RWPE1 (cell line): ENCODE data around the gene LINC01488.

ENCODE experiments used
- CTCF ChIA-PET: fragments of 350-600 bp; sonication (Branson Sonifier 250); formaldehyde crosslinking; extraction: SDS; loops from one replicate; lab custom pipeline; 2021; lab: Yijun Ruan, JAX
- POLR2A ChIA-PET: fragments of 400-600 bp; formaldehyde crosslinking; extraction: SDS; loops from one replicate; lab custom pipeline; 2020; ENCODE audit warnings: antibody characterized with exemption; ENCODE audit not compliant: low non-redundant PET; lab: Yijun Ruan, JAX
- DNase-seq: peaks from one replicate; pipeline ENCODE4 v3.0.0; 2012; ENCODE audit warnings: low spot score
- H3K27ac ChIP-seq: fragments of 450-650 bp; 2 replicates; pipeline ENCODE4 v1.5.1; 2017
- TF ChIP-seq, protein P1 (sequence below): fragments of 450-650 bp; conservative IDR thresholded peaks from 2 replicates; pipeline ENCODE4 v1.5.1; 2017; ENCODE audit warnings: low read depth, mild to moderate bottlenecking

Gene LINC01488

DNA sequence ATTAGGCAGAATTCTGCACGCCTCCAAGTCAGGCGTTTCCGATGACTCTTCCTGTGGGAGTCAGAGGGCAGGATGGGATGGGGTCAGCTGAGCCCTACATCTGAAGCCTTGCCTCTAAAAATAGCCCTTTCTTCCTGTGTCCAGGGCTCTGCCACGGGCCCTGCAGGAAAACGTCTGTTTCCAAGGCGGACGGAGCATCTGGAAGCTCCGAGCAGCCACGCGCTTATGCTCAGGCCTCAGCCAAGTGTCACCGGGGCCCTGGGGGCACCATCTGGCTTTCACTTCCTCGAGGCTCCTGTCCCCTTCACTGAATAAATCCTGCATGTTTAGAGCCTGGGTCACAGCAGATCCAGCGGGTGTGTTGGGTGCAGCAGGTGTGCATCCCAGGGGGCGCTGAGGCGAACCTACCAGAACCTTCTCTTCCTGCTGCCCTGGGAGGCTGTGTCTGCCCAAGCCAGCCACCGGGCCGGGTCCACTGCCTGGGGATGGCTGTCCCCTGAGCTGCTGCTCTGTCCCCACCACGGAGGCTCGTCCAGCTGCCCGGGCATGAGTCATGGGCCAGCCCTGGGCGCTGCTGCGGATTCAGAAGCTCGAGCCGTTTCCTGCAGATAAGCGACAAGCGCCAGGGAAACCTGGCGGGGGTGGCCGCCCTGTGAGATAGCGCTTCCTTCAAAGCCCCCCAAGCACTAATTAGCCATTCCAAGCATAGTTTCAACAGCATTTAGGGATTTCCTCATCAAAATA, 32.0 kb upstream of the LINC01488 start:
- TF ChIP-seq, protein P1, sequence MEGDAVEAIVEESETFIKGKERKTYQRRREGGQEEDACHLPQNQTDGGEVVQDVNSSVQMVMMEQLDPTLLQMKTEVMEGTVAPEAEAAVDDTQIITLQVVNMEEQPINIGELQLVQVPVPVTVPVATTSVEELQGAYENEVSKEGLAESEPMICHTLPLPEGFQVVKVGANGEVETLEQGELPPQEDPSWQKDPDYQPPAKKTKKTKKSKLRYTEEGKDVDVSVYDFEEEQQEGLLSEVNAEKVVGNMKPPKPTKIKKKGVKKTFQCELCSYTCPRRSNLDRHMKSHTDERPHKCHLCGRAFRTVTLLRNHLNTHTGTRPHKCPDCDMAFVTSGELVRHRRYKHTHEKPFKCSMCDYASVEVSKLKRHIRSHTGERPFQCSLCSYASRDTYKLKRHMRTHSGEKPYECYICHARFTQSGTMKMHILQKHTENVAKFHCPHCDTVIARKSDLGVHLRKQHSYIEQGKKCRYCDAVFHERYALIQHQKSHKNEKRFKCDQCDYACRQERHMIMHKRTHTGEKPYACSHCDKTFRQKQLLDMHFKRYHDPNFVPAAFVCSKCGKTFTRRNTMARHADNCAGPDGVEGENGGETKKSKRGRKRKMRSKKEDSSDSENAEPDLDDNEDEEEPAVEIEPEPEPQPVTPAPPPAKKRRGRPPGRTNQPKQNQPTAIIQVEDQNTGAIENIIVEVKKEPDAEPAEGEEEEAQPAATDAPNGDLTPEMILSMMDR = no peak
- H3K27ac ChIP-seq = no peak overlapping the region
- ChIA-PET POLR2A (no interaction called here), CTCF (no interaction called here)
- DNase-seq = no peak

DNA sequence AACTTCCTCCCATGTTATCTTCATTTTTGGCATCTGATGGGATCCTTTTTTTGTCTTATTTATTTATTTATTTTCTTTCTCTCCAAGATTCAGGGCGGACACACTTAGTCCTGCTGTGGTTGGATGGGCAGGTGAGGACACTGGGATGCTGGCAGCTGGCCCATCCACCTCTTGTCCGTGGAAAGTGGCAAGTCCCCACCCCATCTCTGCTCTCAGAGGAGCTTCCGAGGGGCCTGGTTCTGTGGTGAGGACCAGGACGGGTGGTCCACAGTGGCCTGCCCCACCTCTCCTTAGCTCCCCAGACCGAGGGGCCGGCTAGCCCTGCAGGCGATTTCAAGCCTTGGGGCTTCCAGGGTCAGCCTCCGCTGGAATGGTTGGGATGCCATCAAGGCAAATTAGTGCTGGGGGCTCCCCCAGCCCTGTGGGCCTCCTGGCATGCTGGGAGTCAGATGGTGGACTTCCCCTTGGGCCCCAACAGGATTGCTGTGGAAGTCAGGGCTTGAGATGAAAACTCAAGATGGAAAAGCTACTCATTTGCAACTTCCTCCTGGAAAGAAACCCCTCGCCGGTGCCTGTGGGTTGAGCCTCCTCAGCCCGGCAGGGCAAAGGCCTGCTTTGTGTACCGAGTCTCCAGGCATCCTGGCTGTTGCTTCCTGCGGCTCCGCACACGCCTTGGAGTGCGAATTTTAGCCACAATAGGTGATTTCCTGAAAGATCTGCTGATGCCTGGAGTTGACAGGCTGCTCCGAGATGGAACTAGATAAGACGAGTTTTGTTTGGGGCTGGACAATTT, 31.2 kb upstream of the LINC01488 start:
- H3K27ac ChIP-seq = no peak overlapping the region
- CTCF ChIA-PET = no interaction called here
- POLR2A ChIA-PET = no interaction called here
- DNase-seq = no peak
- TF ChIP-seq, protein P1 = no peak

DNA sequence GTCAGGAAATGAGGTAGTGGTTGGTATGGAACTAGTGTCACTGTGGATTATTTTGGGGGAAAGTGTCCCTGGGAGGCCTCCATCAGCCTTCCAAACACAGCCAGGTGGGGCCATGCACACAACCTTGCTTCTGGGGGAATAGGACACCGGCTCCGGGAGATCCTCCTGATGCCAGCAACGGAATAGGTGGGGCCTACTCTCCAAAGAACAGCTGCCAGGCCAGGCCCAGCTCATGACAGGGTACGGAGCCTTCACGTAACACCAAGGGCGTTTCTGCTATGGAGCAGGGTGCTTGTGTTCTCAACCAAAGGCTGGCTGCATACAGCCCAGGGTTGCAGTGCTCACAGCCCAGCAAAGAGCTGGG, 30.6 kb upstream of the LINC01488 start:
- DNase-seq = no peak
- no peak overlapping the region for H3K27ac ChIP-seq
- CTCF ChIA-PET = no interaction called here
- POLR2A ChIA-PET = no interaction called here
- TF ChIP-seq, protein P1 = no peak

DNA sequence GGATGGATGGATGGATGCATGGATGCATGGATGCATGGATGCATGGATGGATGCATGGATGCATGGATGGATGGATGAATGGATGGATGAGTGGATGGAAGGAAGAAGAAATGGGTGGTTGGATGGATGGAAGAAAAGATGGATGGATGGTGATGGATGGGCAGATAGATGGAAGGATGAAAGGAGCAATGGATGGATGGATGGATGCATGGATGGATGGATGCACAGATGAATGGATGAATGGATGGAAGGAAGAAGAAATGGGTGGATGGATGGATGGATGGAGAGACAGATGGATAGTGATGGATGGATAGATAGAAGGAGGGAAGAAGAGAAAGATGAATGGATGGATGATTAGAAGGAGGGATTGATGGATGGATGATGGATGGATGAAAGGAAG, 30.2 kb upstream of the LINC01488 start:
- TF ChIP-seq, protein P1 = no peak
- DNase-seq = no peak
- no peak overlapping the region for H3K27ac ChIP-seq
- POLR2A ChIA-PET = no interaction called here
- CTCF ChIA-PET = no interaction called here

DNA sequence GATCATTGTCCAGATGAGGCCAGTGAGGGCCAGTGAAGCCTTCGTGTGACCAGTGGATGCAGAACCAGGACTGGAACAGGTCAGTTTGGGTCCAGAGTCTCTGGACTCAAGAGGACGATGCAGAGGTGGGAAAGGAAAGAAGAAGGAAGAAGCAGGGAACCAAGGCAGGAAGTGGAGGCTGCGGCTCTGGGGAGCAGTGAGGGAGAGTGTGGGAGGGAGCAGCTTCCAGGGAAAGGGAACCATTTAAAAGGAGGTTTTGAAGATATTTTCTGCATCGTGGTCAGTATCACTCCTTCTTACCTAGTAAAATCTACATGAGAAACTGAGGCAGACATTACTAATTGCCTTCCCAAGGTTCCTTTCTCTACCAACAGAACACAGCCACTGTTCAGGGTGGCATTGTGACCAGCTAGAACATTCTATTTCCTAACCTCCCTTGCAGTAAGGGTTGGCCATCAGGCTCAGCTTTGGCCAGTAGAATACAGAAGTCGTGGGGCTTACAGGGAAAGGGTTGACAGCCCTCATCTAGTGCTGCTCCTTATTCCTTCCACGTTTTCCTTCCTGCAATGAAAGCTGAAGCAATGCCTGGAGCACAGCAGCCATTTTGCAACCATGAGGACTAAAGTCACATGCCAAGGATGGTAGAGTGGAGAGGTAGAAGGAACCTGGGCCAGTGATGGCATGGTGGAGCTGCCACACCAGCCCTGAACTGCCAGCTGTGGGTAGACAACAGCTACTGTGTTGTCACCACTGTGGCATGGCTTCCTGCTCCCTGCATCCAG, 29.1 kb upstream of the LINC01488 start:
- ChIA-PET POLR2A (no interaction called here), CTCF (no interaction called here)
- H3K27ac ChIP-seq = no peak overlapping the region
- TF ChIP-seq, protein P1 = no peak
- DNase-seq = no peak

DNA sequence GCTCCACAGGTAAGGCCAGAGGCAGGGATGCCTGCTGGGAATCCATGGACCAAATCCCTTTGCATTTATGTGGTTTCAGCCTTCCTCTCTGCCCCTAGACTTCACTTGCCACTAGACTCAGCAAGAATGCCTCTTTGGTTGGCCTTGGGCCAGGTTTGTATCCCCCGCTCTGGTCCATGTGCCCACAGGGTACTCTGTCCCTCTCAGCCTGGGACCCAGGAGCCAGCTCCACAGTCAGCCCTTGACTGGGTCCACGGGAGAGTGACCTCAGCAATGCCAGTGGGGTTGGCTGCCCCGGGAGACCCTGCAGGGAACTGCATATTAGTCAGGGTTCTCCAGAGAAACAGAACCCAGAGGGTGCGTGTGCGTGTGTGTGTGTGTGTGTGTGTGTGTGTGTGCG, 28.3 kb upstream of the LINC01488 start:
- no peak for DNase-seq
- TF ChIP-seq, protein P1 = no peak
- H3K27ac ChIP-seq = no peak overlapping the region
- CTCF ChIA-PET = no interaction called here
- POLR2A ChIA-PET = interaction anchor here (0.5 kb wide), 1 partner anchor 50 kb away, joined by 5 read pairs; no protein-coding TSS in a partner anchor
